Activated CD8-positive, alpha-beta memory T cell treated with anti-CD3 and anti-CD28 coated beads, Interleukin-2, amount 10 ng/mL, durations not matched to agents 7 days and 5 days (primary cell): ENCODE results near the gene TSACC. TPM values are rescaled to one million over a fixed set of nuclear protein-coding genes. Genes with fewer than 3 reads are reported as not detected.

Source experiments
- ATAC-seq: fragments of 150-1000 bp; cut with Tn5 transposase; one replicate; pipeline ENCODE4 v1.10.0; 2021; ENCODE audit warnings: moderate library complexity
- CTCF ChIA-PET: fragments of 350-600 bp; sonication (Branson Sonifier 250); formaldehyde crosslinking; loops from one replicate; lab custom pipeline; 2021; ENCODE audit warnings: antibody characterized with exemption; lab: Charles Lee
- DNase-seq: peaks from one replicate; pipeline ENCODE4 v3.0.0-alpha.2; 2020
- H3K27ac Mint-ChIP-seq: one replicate; pipeline ENCODE4 v1.8.0; 2021; ENCODE audit warnings: mild to moderate bottlenecking, mixed read lengths
- H3K27me3 Mint-ChIP-seq: one replicate; pipeline ENCODE4 v1.8.0; 2021; ENCODE audit warnings: mixed read lengths
- H3K36me3 Mint-ChIP-seq: one replicate; pipeline ENCODE4 v1.8.0; 2021; ENCODE audit warnings: mild to moderate bottlenecking, mixed read lengths
- H3K4me1 Mint-ChIP-seq: one replicate; pipeline ENCODE4 v1.8.0; 2021; ENCODE audit warnings: mixed read lengths
- H3K4me3 Mint-ChIP-seq: one replicate; pipeline ENCODE4 v1.8.0; 2021; ENCODE audit warnings: mild to moderate bottlenecking, moderate library complexity, mixed read lengths
- H3K9me3 Mint-ChIP-seq: one replicate; pipeline ENCODE4 v1.8.0; 2022; ENCODE audit warnings: low read depth, mixed read lengths
- total RNA-seq, 2 experiments: library from RNA; stranded (reverse); gene quantifications; one replicate each; pipeline ENCODE4 v1.2.3, GENCODE V29; 2021

Gene TSACC
- total RNA-seq, 2 experiments from 2014 or later: not detected

GRCh38 chr1:156391701-156392100 is 53.4 kb downstream of the TSACC start:
- Mint-ChIP-seq H3K36me3 (no peaks in the 10 kb centered on the region), H3K4me1 (peaks cover 3% of the 10 kb centered on the region), H3K4me3 (no peak overlapping the region), H3K27ac (no peak overlapping the region), H3K27me3 (peaks cover 39% of the 10 kb centered on the region), H3K9me3 (no peaks in the 10 kb centered on the region)
- no peak for ATAC-seq
- CTCF ChIA-PET: no interaction called here
- no peak for DNase-seq

GRCh38 chr1:156392452-156392853 is 54.1 kb downstream of the TSACC start:
- ATAC-seq: no peak
- Mint-ChIP-seq H3K4me3 (no peak overlapping the region), H3K4me1 (peaks cover 3% of the 10 kb centered on the region), H3K9me3 (no peaks in the 10 kb centered on the region), H3K27ac (no peak overlapping the region), H3K36me3 (no peaks in the 10 kb centered on the region), H3K27me3 (peaks cover 31% of the 10 kb centered on the region)
- no peak for DNase-seq
- CTCF ChIA-PET: no interaction called here

GRCh38 chr1:156393095-156393494 is 54.8 kb downstream of the TSACC start:
- H3K9me3 Mint-ChIP-seq: no peaks in the 10 kb centered on the region
- H3K4me3 Mint-ChIP-seq: no peak overlapping the region
- H3K27ac Mint-ChIP-seq: no peak overlapping the region
- CTCF ChIA-PET: interaction anchor here (1.0 to 1.2 kb wide), 3 partner anchors 7 to 53 kb away, joined by 3 read pairs; no protein-coding TSS in a partner anchor
- ATAC-seq: no peak
- no peaks in the 10 kb centered on the region for H3K36me3 Mint-ChIP-seq
- H3K27me3 Mint-ChIP-seq: peaks cover 25% of the 10 kb centered on the region
- no peak for DNase-seq
- H3K4me1 Mint-ChIP-seq: peaks cover 3% of the 10 kb centered on the region

- DNase-seq (no peak), ATAC-seq (no peak)
- CTCF ChIA-PET: interaction anchor here (1.1 to 1.2 kb wide), 3 partner anchors 8 to 52 kb away, joined by 3 read pairs; no protein-coding TSS in a partner anchor
- Mint-ChIP-seq H3K4me1 (no peaks in the 10 kb centered on the region), H3K4me3 (no peak overlapping the region), H3K27ac (no peak overlapping the region), H3K27me3 (peaks cover 18% of the 10 kb centered on the region), H3K36me3 (no peaks in the 10 kb centered on the region), H3K9me3 (no peaks in the 10 kb centered on the region)
Observed at GRCh38 chr1:156394082-156394481, 55.8 kb downstream of the TSACC start.

- CTCF ChIA-PET: interaction anchor here (1.2 to 2.3 kb wide), 3 partner anchors 10 to 86 kb away, joined by 3 to 11 read pairs (median 3); no protein-coding TSS in a partner anchor
- Mint-ChIP-seq H3K27ac (no peak overlapping the region), H3K9me3 (no peaks in the 10 kb centered on the region), H3K27me3 (peaks cover 9% of the 10 kb centered on the region), H3K4me1 (no peaks in the 10 kb centered on the region), H3K36me3 (no peaks in the 10 kb centered on the region), H3K4me3 (no peak overlapping the region)
- no peak for DNase-seq
- no peak for ATAC-seq
Observed at GRCh38 chr1:156394835-156395461, 56.6 kb downstream of the TSACC start.

Other genes starting within 250 kb of the TSACC start
- gene LMNA, start 223.8 kb upstream of the TSACC start, total RNA-seq: 10 to 100 TPM; 37.3 to 41.9 TPM
- gene SEMA4A, start 184.9 kb upstream of the TSACC start, total RNA-seq: 10 to 100 TPM; 14.5 to 30.6 TPM
- 10 to 100 TPM; 41.4 to 48.4 TPM for gene SLC25A44, start 144.4 kb upstream of the TSACC start, total RNA-seq
- 10 to 100 TPM; 62.8 to 72.5 TPM for gene PMF1, start 125.5 kb upstream of the TSACC start, total RNA-seq
- gene BGLAP, start 96.3 kb upstream of the TSACC start, total RNA-seq: 1 to 10 TPM in 1 of 2 experiments, under 1 TPM in 1; 0.93 to 1.0 TPM
- gene PAQR6, start 90.5 kb upstream of the TSACC start, total RNA-seq: 1 to 10 TPM; 5.0 to 6.1 TPM
- gene SMG5, start 55.7 kb upstream of the TSACC start, total RNA-seq: 100 to 1,000 TPM in 1 of 2 experiments, 10 to 100 TPM in 1; 89.4 to 103 TPM
- 10 to 100 TPM; 10.1 to 11.6 TPM for gene TMEM79, start 54.2 kb upstream of the TSACC start, total RNA-seq
- 10 to 100 TPM; 24.7 to 28.9 TPM for gene GLMP, start 42.8 kb upstream of the TSACC start, total RNA-seq
- gene VHLL, start 39.2 kb upstream of the TSACC start, total RNA-seq: not detected
- gene CCT3, start 234 bp upstream of the TSACC start, total RNA-seq: 100 to 1,000 TPM; 253 to 361 TPM
- gene RHBG, start 30.7 kb downstream of the TSACC start, total RNA-seq: not detected
- 10 to 100 TPM; 57.1 to 63.1 TPM for gene MEF2D, start 162.2 kb downstream of the TSACC start, total RNA-seq
- gene IQGAP3, start 234.0 kb downstream of the TSACC start, total RNA-seq: 10 to 100 TPM; 24.3 to 31.3 TPM
- 10 to 100 TPM; 12.6 to 16.9 TPM for gene TTC24, start 241.2 kb downstream of the TSACC start, total RNA-seq